ENCODE data around the gene LILRB4. TPM values are rescaled to one million over a fixed set of nuclear protein-coding genes. Genes with fewer than 3 reads are reported as not detected.

Gene LILRB4
- total and polyA plus RNA-seq, 2 of the 4 experiments (the other 2 are of a cell fraction) = not detected

DNA sequence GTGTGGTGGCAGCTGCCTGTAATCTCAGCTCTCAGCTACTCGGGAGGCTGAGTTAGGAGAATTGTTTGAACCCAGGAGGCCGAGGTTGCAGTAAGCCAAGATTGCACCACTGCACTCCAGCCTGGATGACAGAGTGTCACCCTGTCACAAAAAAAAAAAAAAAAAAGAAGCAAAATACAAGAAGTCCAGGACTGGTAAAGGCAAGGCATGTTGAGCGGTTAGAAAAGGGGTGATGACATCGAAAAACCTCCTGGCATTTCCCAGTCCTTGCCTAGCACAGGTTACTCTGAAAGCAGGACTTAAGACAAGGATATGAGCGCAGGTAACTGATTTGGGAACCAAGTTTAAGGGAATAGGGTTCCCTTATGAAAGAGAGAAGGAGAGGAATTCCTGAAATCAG lies 2.5 kb upstream of the LILRB4 start:
- no peak overlapping the region for H3K4ac ChIP-seq (ENCODE audit: low read depth, low read length)
- no peak overlapping the region for H3K4me3 ChIP-seq (ENCODE audit: insufficient read depth, low read depth, low read length)
- no peak overlapping the region for H3K56ac ChIP-seq (ENCODE audit: extremely low read depth, insufficient read depth, low read length)
- no peak overlapping the region for H3K23ac ChIP-seq (ENCODE audit: low read depth, low read length)
- no peaks in the 10 kb centered on the region for H3K9me1 ChIP-seq (ENCODE audit: insufficient read depth, low read length)
- no peak overlapping the region for H3K4me2 ChIP-seq (ENCODE audit: low read depth, low read length)
- ChIA-PET CTCF (no interaction called here), POLR2A (ENCODE audit: unreplicated experiment) (no interaction called here)
- no peaks in the 10 kb centered on the region for H3K27me3 ChIP-seq (ENCODE audit: control insufficient read depth, insufficient read depth, low read length)
- dilution Hi-C loops (cut with HindIII; ENCODE audit: low sequenced_read_pairs, unreplicated experiment) (no loop called here), intact Hi-C loops (cut with micrococcal nuclease) (no loop called here), in situ Hi-C loops (cut with MboI; ENCODE audit: low sequenced_read_pairs) (no loop called here)
- H2BK120ac ChIP-seq (ENCODE audit: low read depth, low read length) = no peak overlapping the region
- H2BK5ac ChIP-seq (ENCODE audit: low read depth, low read length, poor library complexity, severe bottlenecking) = no peak overlapping the region
- no peaks in the 10 kb centered on the region for H4K20me1 ChIP-seq (ENCODE audit: insufficient read depth, low read length)
- H3K18ac ChIP-seq (ENCODE audit: low read depth, low read length) = no peak overlapping the region
- H2AK5ac ChIP-seq (ENCODE audit: low read depth, low read length) = no peak overlapping the region
- H3K27ac ChIP-seq (ENCODE audit: insufficient read depth, low read length) = no peak overlapping the region
- H4K5ac ChIP-seq (ENCODE audit: low read depth, low read length) = no peak overlapping the region
- no peak for DNase-seq
- no peaks in the 10 kb centered on the region for H3K36me3 ChIP-seq (ENCODE audit: control insufficient read depth, insufficient read depth, low read length)
- no peaks in the 10 kb centered on the region for H3K4me1 ChIP-seq (ENCODE audit: control insufficient read depth, insufficient read depth, low read length)
- H3K14ac ChIP-seq (replicated peaks; ENCODE audit: low read depth, low read length) = no peak overlapping the region
- H2AFZ ChIP-seq (replicated peaks; ENCODE audit: low read length, poor library complexity) = no peak overlapping the region
- no peak overlapping the region for H4K8ac ChIP-seq (ENCODE audit: low read depth in 2 of 2, low read length in 2 of 2)
- no TSS peak for BruUV-seq (replicated peaks)
- no peak overlapping the region for H2AK9ac ChIP-seq (replicated peaks; ENCODE audit: low read depth, low read length, poor library complexity)
- H3K9ac ChIP-seq (ENCODE audit: low read depth, low read length) = no peak overlapping the region
- WGBS, 2 experiments (ENCODE audit: extremely low coverage in 2 of 2, insufficient read length in 1 of 2) = 20% methylated on average over 1 of the region's 5 CpGs; no CpG with 5 or more reads in 1 of the 2 experiments
- no peak overlapping the region for H2BK20ac ChIP-seq (ENCODE audit: low read depth, low read length)
- H3K79me1 ChIP-seq (ENCODE audit: low read depth in 1 of 2, low read length in 2 of 2) = no peaks in the 10 kb centered on the region
- no peak for ATAC-seq (ENCODE audit: low read depth)
- H3K9me3 ChIP-seq (ENCODE audit: control insufficient read depth, insufficient read depth, low read length) = peaks cover 38% of the 10 kb centered on the region
- no peak overlapping the region for H4K91ac ChIP-seq (ENCODE audit: insufficient read depth, low read depth, low read length)
- no peak overlapping the region for H2BK15ac ChIP-seq (ENCODE audit: low read depth, low read length)
- no peak for TF ChIP-seq MAZ (IDR thresholded peaks at IDR 0.05; ENCODE audit: borderline replicate concordance, low read depth, low read length)
- TF ChIP-seq CHD1 (IDR thresholded peaks at IDR 0.05; ENCODE audit: low read depth, low read length) = no peak
- no peak for TF ChIP-seq RAD21 (IDR thresholded peaks at IDR 0.05; ENCODE audit: low read length)
- no peak for TF ChIP-seq FOS (IDR thresholded peaks at IDR 0.05; ENCODE audit: low read depth, low read length)
- TF ChIP-seq USF2 (IDR thresholded peaks at IDR 0.05; ENCODE audit: low read depth, low read length) = no peak
- TF ChIP-seq NFE2L2 (IDR thresholded peaks at IDR 0.05; ENCODE audit: low read depth, low read length) = no peak
- no peak for TF ChIP-seq POLR2A (IDR thresholded peaks at IDR 0.05; ENCODE audit: low read depth, low read length)
- no peak for TF ChIP-seq CEBPB (IDR thresholded peaks at IDR 0.05; ENCODE audit: low read depth, low read length)
- TF ChIP-seq ELK1 (IDR thresholded peaks at IDR 0.05; ENCODE audit: borderline replicate concordance, low read depth, low read length) = no peak
- TF ChIP-seq RCOR1 (IDR thresholded peaks at IDR 0.05; ENCODE audit: insufficient replicate concordance, low read length) = no peak

Measured in IMR-90 (cell line).